ENCODE results near the gene TSPOAP1.

Gene TSPOAP1

DNA sequence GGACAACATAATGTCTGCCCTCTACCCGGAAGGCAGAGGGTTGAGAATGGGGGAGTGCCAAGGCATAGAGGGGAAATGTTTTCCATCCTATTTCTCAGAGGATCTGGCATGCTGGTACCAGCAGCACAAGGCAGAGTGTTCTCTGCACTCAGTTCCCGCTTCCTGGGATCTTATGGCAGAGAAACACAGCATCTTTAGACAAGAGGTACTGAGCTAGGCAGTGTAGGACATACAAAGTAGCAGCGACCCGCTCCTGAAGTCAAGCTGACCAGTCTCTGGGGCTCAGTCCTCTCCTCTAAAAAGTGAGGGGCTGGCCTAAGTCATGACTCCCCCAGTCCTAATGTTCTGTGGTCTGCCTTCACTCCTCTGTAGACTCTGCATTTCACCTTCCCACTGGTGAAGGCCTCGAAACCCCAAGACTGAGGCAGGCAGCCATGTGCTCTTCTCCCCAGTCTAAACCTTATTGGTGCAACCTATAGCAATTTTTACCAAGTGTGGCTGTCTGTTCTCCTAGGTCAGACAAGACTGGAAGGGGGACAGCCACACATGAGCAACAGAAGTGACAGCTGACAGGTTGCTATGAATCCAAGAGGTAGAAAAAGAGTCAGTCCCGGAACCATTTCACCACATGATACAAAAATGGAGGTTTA lies 11.3 kb upstream of the TSPOAP1 start:
- no peak for DNase-seq (ENCODE audit: low read depth in 2 of 2)

DNA sequence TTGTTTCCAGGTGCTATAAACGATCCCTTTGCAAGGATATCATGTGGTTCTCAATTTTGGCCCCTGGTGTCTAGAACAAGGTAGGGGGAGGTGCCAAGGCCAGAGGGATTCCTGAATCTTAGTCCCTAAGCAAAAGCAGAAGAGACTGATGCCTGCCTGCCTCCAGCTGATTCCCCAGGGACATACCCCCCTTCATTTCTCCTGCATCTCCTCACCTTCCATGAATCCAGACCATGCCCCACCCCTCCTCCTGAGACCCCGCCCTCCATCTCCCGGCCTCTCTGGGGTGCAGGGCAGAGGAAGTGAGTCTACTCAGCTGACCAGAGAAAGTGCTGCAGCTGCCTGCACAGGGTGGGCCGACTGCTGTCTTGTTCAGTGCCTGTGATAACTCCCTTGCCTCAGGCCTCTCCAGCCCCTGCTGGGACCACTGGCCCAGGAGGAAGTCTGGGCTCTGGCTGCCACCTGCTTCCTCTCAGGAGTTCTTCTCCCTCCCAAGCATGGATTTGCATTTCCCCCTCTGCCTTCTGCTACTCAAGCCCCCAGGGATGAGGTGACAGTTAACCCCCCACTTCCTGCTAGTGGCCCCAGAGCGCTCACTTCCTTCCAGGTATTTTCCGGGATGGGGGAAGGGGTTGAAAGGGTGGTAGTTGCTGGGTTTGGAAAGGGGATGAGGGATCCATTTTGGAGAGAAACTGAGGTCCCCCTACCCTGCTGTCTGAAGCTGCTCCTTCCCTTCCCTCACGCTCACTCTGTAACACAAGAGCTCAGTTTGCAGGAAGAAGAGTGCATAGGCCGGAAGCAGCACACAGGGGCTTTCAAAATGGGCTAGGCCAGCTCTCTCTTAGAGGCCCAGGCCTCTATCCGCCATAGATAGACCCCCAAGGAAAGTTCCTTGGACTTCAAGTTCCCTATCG lies 10.5 kb upstream of the TSPOAP1 start:
- peak; percentile 80 to 84 for DNase-seq (ENCODE audit: low read depth in 2 of 2)

DNA sequence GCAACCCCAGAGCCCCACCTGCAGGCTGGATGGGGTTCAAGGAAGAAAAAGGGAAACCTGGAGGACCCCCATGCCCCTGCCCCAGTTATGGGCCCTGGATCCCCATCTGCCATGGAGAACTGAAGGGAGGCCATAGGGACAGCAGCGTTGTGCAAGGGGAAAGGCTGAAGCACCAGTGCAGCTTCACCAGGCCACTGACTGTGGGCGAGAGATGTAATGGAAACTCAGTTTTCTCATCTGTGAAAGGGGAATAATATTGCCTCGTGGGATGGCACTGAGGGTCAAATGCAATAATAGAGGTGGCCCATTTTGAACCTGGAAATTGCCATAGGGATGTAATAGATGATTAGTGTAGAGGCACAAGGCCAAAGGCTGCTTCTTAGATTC lies 9.9 kb upstream of the TSPOAP1 start:
- no peak for DNase-seq (ENCODE audit: low read depth in 2 of 2)

DNA sequence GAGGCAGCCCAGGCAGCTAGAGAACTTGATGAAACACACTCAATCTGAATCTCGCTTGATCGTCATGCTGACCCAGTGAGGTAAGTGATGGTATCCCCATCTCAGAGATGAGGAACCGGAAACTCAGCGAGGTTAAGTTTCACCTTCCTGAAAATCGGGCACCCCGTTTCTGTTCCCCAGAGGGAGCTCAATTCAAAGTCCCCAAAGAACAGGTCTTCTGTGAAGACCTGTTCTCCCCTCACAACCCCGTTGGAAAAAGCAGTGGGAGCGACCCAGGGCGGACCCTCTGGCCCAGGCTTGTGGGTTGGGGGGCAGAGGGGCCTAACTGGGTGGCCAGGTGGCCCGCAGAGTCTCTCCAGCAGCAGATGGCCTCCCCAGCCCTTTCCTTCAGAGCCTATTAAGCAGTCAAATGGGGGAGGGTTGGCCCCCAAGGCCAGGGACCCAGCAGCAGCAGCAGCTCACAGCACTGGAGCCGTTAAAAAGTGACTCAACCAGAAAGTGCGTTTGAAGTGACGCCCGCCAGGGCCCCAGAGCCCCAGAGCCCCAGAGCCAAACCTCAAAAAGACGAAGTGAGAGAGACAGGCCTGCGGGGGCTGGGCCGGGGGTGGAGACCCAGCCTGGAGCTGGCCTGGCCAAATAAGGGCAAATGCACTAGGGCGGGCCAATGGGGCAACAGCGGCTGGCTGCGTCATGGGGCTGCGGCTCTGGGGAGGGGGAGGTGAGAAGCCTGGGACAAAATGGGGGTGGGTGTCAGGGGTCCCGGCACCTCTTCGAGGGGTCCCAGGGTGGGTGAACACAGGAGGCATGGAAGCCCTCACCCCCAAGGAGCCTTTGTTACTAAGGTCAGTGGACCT lies 9.2 kb upstream of the TSPOAP1 start:
- DNase-seq (ENCODE audit: low read depth in 2 of 2) = peak; percentile 94 to 95

DNA sequence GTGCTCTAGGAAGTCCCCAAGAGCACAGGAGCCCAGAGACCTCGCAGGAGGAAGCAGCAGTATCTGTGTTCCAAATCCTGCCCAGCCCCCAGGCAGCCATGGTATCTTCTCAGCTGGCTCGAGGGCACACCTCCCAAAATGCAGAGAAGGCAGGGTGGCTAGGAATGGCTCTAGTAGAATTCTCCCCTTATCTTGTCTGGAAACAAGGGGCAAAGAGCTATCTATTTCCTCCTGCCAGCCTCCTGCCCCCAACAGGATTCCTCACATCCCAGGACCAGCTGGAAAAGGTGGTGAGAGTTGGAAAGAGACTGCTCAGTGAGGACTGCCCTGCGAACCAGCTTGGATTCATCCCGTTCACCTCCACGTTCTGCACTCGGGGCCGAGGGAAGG lies 8.6 kb upstream of the TSPOAP1 start:
- no peak for DNase-seq (ENCODE audit: low read depth in 2 of 2)

DNA sequence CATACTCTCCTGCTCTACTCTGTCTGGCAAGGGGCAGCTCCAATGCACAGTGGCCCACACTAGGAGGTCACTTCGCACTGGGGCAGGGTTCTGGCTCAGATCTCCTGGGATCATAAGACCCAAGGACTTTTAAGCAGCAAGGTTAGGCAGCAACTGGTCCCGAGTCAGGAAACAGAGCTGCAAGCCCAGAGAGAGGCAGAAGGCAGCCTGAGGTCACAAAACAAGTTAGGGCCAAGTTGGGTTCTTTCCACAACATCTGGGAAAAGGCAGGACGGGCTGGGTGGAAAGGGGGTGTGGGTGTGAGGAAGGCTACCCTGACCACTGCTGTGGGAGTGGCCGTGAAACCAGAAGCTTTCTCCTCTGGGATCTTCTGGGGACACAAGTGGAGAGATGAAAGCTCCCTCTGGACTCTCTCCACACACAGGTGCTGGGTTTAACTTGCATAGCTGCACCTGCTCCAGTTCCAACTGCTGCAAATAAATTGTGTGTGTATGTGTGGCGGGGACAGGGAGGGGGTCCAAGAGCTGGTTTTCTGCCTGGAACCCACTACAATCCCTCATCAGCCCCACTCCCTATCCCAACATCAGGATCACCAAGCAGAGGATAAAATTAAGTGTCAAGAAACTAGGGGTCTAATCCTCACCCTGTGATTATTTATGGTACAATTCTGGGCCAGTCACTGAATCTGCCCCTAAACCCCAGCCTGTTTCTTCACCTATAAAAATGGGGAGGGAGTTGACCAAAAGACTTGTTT lies 8.0 kb upstream of the TSPOAP1 start:
- DNase-seq (ENCODE audit: low read depth in 2 of 2) = no peak

DNA sequence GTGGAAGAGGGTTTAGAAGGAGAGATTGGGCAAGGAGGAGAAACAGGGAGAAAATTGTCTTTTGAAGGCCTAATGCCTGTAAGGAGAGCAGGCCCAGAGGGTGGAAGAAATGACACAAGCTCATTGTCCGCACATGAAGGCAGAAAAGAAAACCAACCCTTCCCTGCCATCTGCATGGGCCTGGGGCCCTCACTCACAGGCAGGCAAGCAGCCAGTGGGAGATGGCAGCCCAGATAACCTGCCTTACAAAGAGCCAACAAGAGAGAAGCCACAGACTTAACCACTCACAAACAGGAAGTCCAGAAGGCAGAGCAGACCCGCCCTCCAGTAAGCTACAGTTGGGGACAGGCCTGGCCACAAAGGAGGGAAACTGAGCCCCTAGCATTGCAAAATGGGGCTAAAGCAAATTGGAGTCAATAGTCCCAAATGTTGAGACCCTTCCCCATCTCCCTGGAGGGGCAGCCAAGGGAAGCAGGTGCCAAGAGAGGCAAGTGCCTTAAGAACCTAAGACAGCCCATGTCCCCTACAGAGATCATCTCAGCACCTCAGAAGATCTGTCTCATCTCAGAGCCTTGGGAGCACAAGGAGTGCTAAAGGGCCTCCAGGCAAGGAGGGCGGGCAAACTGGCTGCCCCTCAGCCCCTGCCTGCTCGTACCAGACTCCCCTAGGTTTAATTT lies 7.3 kb upstream of the TSPOAP1 start:
- no peak for DNase-seq (ENCODE audit: low read depth in 2 of 2)

DNA sequence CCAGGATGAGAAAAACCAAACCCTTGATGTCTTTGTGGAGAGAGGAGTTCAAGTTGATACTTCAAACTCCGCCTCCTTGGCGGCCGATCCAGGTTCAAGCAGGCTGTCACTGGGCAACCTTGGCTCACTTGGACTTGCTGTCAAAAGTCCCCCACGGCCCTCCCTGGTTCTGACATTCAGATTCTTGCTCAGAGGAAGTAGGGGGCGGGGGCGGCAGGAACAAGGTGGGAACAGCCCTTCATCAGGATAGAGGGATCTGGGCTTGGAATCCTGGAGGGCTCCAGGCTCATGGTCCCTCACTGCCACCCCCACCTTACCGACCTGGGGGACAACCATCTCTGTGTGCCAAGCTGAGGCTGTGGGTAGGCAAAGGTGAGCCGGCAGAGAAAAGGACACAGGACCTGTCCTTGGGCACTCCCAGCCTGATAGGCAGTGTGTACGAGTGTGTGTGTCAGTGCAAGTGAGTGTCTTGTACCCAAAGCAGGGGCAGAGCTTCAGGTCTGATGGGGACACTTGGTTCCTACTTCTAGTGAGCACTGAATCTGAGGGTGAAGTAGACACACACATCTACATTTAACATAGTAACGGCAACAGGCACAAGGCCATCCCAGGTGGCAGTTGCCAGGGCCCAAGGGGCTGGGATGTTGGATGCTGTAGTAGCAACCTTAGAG lies 6.6 kb upstream of the TSPOAP1 start:
- DNase-seq (ENCODE audit: low read depth in 2 of 2) = no peak

DNA sequence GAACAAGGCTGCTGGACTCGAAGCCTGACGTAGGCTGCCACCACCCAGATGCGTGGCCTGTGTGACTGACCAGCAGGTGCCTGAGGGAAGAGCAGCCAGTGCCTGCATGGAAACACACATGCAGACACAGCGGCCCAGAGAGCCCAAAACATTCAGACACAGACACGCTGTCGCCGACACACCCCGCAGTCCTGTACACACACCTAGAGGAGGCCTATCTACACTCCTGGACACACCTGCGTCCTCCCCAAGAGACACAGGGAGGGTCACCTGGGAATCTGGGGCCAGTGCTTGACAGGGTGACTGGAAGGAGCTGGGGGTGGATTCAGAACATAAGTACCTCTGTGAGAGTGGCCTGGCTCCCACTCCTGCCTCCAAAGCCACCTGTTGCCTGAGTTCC lies 6.1 kb upstream of the TSPOAP1 start:
- DNase-seq (ENCODE audit: low read depth in 2 of 2) = no peak

DNA sequence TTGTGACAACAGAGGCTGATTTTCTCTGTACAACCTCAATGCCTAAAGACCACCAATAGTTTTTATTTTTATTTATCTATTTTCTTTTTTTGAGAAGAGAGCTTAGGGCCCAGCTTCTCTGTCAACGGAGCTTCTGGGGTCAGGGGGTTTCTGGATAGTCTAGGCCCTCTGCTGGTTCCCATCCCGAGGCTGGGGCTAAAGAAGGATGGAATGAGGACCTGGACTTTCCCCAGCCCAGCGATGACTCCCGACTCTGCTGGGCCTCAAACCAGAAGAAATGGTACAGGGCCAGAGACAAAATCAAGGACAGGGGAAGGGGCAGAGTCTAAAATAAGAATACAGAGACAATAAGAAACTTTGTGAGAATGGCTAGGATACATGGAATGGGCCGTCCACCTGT lies 5.7 kb upstream of the TSPOAP1 start:
- DNase-seq (ENCODE audit: low read depth in 2 of 2) = no peak

DNA sequence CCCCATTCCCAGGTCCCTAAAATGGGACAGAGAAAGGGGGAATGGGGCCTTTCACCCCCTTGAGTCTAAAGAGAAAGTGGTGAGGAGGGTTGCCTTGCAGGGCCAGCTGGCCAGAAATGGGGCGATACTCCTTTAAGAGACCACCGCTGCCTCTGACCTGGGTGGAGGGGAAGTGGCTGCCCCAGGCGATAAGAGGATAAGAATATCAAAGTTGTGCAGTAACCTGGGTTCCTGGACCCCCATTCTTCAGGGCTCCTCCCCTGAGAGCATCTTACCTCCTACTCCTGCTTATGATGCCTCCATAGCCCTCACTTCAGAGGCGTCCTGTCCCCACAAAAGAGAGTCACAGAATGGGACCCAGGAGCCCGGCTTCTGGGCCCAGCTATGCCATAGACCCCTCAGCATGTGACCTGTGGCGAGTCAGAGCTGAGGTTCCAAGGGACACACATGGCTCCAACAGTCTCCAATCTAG lies 5.2 kb upstream of the TSPOAP1 start:
- no peak for DNase-seq (ENCODE audit: low read depth in 2 of 2)

DNA sequence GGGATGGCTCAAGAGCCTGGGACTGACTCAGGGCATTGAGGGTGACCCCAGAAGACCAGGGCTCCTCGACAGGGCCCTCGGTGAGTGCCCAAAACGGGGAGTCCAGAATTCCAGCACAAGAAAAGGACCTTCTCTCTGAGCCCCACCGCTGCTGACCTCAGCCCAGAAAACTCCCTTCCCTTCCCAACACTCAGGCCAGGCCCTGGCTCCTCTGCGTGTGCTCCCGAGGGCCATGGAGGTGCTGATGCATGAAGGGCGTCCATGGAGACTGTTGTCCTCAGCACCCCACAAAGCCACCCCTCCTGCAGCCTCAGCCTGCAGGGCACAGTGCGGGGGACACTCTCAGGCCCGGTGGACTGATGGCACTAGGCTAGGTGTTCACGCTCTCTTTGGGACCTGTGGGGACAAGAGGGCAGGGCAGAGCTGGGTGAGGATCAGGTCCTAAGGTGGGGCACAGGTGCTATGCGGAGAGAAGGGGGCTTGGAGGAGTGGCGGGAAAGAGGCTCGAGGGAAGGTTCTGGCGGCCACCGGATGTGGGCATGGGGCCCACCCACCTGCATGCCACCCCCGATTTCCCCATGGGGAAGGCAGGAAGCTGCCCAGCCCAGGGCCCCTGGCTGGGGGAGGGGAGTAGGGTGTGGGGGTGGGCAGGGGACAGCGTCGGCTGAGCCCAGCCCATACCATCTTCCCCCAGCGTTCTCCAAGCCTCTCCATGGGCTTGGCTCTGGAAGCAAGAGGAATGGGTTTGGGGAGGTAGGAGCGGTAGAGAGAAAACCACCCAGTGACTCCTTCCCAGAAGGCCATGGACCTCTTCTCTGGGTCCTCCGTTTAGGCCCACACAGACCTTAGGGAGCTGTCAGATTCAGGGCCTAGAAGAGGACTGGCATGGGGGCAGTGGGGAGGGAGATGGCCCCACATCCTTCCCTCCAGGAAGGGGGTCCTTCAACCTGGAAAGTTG lies 4.5 kb upstream of the TSPOAP1 start:
- no peak for DNase-seq (ENCODE audit: low read depth in 2 of 2)

DNA sequence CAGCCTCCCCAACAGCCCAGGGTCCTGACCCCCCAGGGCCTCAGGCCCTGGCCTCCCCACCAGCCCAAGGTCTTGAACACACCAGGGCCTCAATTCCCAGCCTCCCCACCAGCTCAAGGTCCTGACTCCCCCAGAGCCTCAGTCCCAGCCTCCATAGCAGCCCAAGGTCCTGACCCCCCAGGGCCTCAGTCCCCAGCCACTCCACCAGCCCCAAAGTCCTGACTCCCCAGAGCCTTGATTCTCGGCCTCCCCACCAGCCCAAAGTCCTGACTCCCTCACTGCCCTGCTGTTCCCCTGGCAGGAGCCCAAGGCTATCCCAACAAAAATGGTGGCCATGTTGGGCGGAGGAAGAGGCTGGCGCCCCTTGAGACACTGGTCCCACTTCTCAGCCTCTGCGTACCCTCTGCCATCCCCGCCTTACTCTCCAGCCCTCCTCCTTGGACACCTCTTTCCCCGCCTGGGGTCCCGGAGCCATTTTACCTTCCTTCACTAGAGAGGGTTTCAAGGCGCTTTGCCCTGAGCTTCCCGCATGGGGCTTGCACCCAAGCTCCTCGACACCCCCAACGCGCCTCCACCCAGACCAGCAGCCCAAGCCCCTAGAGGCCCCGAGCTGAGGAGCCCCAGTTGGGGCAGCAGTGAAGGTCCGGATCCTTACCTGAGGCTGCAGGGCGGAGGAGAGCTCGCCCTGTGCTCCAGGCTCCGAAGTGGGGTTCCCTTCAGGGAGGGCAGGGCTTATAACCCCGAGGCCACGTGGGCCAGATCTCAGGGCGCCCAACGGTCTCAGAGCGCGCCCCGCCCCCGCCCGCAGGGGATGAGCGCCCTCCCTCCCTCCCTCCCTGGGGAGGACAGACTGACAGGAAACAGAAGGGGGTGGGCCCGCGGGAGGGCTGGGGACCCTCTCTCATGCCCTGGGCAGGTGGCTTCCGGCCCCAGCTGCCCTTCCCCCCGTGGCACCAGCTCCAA lies 3.5 kb upstream of the TSPOAP1 start:
- DNase-seq (ENCODE audit: low read depth in 2 of 2) = no peak

DNA sequence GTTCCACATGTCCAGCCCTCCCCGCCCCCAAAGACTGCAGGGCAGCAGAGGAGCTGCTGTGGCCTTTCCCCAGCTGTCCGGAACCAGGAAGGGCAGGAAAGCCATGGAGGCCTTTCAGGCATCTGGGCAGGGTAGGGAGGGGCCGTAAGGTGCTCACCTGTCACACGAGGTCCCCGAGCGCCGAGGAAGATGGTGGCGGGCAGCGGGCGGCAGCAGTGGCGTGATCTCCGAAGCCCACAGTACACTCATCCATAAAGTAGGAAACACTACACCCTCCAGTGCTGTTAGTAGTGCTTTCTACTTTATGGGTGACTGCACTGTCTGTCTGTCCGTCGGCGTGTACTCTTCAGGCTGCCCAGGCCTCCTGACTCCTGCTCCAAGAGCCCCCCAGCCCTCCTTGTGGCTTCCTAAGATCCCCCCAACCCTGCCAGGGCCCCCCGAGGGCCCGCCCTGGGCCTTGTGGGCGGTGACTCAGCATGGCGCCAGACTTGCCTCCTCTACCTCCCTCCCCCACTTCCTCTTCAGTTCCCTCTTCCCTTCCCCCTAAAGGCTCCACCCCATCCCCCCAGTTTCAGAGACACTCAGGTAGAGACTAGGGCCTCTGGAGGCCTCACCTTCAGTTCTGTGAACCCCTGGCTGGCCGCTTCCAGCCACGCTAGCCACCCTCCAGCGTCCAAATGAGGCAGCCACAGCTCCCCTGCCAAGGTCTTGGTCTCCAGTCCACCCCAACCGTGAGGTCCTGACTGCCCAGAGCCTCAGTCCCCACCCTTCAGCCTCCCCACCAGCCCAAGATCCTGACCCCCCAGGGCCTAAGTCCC lies 2.6 kb upstream of the TSPOAP1 start:
- DNase-seq (ENCODE audit: low read depth in 2 of 2) = no peak

DNA sequence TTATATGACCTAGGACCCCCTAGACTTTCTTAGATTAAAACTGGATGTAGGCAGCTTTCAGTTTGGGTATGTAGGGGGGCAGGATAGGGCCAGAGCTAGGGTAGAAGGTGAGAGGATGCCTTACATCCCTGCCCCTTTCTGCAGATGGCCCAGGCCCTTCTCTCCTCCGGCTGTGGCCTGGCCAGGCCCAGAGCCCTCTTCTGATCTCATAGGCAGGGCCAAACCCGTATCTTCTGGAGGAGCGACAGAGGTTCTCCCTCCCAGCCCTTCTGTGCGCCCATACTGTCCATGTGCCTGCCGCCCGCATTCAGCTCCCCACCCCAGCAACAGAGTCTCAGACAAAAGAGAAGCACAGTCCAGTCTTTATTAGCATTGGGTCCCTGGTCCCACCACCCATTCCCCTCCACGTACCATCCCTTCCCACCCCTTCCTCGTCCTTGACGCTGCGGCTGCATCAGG lies 2.0 kb upstream of the TSPOAP1 start:
- no peak for DNase-seq (ENCODE audit: low read depth in 2 of 2)

DNA sequence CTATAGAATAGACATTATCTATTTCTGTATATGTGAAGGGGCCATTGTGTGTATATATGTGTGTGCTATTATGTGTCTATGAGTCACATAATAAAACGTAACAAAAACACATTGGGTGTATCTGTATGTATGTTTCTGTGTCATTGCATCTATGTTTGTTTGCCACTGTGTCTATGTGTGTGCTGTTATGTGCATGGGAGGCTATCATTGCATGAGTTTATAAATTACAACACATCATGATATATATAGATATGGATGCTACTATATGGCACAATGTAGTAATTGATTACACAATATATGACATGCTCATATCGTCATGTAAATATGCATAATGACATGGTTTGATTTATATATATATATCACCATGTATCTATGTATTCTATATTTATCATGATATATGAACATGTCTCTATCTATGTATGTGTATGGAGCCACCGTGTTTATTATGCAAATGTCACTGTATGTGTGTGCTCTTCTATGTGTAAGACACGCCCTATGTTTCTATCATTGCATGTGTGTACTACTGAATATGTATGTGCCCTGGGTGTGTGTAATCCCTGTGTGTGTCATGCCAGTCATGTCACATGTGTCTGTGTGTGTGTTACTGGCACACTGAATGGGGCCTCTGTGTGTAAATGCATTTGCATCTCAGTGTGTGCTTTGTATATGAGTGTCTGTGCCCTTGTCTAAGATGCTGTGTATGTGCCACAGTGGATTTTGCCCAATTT lies 1.4 kb upstream of the TSPOAP1 start:
- no peak for DNase-seq (ENCODE audit: low read depth in 2 of 2)
